Pancreas (tissue), 10 donors: ENCODE results near the gene FTO. TPM values are rescaled to one million over a fixed set of nuclear protein-coding genes. Genes with fewer than 3 reads are reported as not detected.

ENCODE experiments used
- ATAC-seq, 4 donors: fragments of 200-7000 bp; cut with Tn5 transposase; one replicate each; pipeline versions ENCODE4 v1.8.0 to v1.9.1; 2020; ENCODE audit warnings: mild to moderate bottlenecking in 4 of 4, moderate library complexity in 4 of 4
- DNase-seq, 6 donors: peaks; one replicate each; pipeline ENCODE4 v3.0.0-alpha.2; 2020
- FAIRE-seq: peaks from 2 replicates; lab custom pipeline; 2012; peaks lifted over from hg19 to GRCh38; lab: Jason Lieb, UNC
- H3K27ac ChIP-seq, 4 donors: fragments of 200-600 bp; sonication (generic); 1 replicate in 3 of 4; 2 replicates in 1 of 4; pipeline versions ENCODE4 v1.5.0 to v1.8.0; 2020
- H3K27me3 ChIP-seq, 4 donors: fragments of 200-600 bp; one replicate each; pipeline ENCODE4 v1.8.0; 2021
- H3K36me3 ChIP-seq, 3 donors: fragments of 200-600 bp; sonication (generic) in 1 of 3; one replicate each; pipeline versions ENCODE4 v1.5.0 to v1.8.0; 2020 to 2021
- H3K4me1 ChIP-seq, 3 donors: fragments of 200-600 bp; one replicate each; pipeline ENCODE4 v1.8.0; 2021
- H3K4me3 ChIP-seq, 4 donors: fragments of 200-600 bp; sonication (generic) in 2 of 4; one replicate each; pipeline versions ENCODE4 v1.5.0 to v1.8.0; 2020 to 2021
- H3K9me3 ChIP-seq, 4 donors: fragments of 200-600 bp; one replicate each; pipeline ENCODE4 v1.8.0; 2021
- WGBS, 2 donors: extraction: QIAGEN DNeasy Blood & Tissue Kit; methylation state at CpG; one replicate each; pipeline ENCODE4 v1.1.7; 2013; 5-methylcytosine and 5-hydroxymethylcytosine counted together
- intact Hi-C, 3 donors: fragments of 100-400 bp; cut with DNase I; formaldehyde crosslinking; loops; one replicate each; pipeline versions ENCODE4 v1.11.1 to v1.14.2; 2022
- polyA plus RNA-seq, 2 donors: library from polyadenylated mRNA; stranded (reverse); fragments of 200-250 nt; gene quantifications; one replicate each; pipeline ENCODE4 v1.2.3, GENCODE V29; 2013
- total RNA-seq, 6 donors: library from RNA; stranded (reverse); fragmentation: NEBNext Ultra II Directional in 4 of 6; extraction: Animal tissue kit (Norgen Biotek cat#: 25700) in 4 of 6; gene quantifications; one replicate each; pipeline versions ENCODE4 v1.2.1 to v1.2.4, GENCODE V29; 2021 to 2023
- TF ChIP-seq, protein P1 (sequence below), 4 donors: fragments of 200-600 bp; sonication (generic) in 3 of 4; IDR thresholded peaks; one replicate each; pipeline versions ENCODE4 v1.5.0 to v1.8.0; 2021; ENCODE audit warnings: antibody characterized with exemption in 4 of 4
- donor health status: healthy with polysubstance abuse.
- donor health status: DM: no; HTN: no; CAD: no; lungs with moderate emphysema.
- donor health status: DM: no; HTN: no; CAD: no.
- donor health status: control.
- donor health status: control.
- donor health status: Bipolar disorder and iron deficiency.
- donor health status: DM: yes; HTN: yes; CAD: no.
- donor health status: DM: no; HTN: no; CAD: no.
- donor health status: DM: no; HTN: no; CAD: no.
- donor health status: DM: yes; HTN: yes; CAD: no.

The FTO gene
- total and polyA plus RNA-seq, 8 donors = 7.6 to 45.0 (median 31.7) TPM

DNA sequence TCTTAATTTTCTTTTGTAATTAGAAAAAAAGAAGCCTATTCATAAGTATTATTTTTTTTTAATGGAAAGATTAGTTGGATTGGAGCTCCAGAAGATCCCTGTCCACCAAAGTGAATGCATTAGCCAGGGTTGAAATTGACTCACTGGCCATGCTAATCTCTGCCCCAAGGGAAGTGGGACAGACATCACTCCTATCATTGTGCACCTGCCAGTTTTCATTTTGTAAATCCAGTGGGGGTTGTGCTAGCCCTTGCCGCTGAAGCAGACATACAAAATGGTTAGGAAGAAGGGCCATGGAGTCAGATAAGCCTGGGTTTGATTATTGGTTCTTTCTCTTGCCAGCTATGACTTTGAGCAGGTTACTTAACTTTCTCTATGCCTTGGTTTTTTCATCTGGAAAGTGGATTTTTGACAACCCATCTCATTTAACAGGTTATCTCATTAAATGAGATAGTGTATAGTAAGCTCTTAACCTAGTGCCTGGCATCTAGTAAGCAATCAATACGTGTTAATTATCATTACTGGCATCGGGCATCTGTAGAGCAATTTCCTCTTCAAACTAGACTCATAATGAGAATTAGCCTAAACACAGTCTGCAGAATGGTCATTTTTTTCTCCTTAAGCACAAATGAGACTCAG lies 365.8 kb downstream of the FTO start:
- H3K27me3 ChIP-seq = no peaks in the 10 kb centered on the region
- FAIRE-seq (no peak), DNase-seq (no peak), ATAC-seq (no peak)
- no peak overlapping the region for H3K27ac ChIP-seq
- no peaks in the 10 kb centered on the region for H3K4me1 ChIP-seq
- H3K36me3 ChIP-seq = no peaks in the 10 kb centered on the region
- no peak overlapping the region for H3K4me3 ChIP-seq
- WGBS, 2 donors = 79 to 89% methylated on average over 3 of the region's 3 CpGs
- no peaks in the 10 kb centered on the region for H3K9me3 ChIP-seq
- TF ChIP-seq, protein P1, sequence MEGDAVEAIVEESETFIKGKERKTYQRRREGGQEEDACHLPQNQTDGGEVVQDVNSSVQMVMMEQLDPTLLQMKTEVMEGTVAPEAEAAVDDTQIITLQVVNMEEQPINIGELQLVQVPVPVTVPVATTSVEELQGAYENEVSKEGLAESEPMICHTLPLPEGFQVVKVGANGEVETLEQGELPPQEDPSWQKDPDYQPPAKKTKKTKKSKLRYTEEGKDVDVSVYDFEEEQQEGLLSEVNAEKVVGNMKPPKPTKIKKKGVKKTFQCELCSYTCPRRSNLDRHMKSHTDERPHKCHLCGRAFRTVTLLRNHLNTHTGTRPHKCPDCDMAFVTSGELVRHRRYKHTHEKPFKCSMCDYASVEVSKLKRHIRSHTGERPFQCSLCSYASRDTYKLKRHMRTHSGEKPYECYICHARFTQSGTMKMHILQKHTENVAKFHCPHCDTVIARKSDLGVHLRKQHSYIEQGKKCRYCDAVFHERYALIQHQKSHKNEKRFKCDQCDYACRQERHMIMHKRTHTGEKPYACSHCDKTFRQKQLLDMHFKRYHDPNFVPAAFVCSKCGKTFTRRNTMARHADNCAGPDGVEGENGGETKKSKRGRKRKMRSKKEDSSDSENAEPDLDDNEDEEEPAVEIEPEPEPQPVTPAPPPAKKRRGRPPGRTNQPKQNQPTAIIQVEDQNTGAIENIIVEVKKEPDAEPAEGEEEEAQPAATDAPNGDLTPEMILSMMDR (IDR thresholded peaks at IDR 0.05) = no peak
- intact Hi-C loops = no loop called here

DNA sequence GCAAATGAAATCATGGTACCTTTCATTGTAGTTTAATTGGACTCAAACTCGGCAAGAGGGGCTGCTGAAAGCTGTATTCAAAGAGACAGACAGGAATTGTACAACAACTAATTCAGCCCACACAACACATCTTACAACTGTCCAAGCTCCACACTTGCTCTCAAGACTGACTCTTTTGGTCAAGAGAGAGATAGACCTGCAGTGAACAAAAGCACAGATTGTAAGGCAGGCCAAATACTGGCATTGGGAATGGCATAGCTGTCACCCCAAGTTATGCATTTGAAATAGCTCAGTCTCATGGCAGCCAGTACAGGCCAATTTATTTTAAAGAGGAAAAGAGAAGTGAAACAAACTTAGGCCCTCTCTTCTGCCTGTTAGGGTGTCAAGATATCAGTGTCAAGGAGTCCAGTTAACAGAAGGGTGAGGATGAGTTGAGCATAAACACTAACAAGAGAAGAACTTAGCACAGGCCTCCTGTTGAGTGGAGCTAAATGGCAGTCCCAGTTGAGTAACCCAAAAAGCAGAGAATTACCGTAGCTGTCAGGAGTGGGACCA lies 366.9 kb downstream of the FTO start:
- FAIRE-seq = no peak
- Histone ChIP-seq H3K36me3 (no peaks in the 10 kb centered on the region), H3K9me3 (no peaks in the 10 kb centered on the region), H3K27me3 (no peaks in the 10 kb centered on the region), H3K4me1 (no peaks in the 10 kb centered on the region), H3K4me3 (no peak overlapping the region), H3K27ac (no peak overlapping the region)
- no peak for DNase-seq
- ATAC-seq = no peak
- WGBS, 2 donors = 97 to 98% methylated on average over 2 of the region's 2 CpGs
- TF ChIP-seq, protein P1 (IDR thresholded peaks at IDR 0.05) = no peak
- intact Hi-C loops = no loop called here

DNA sequence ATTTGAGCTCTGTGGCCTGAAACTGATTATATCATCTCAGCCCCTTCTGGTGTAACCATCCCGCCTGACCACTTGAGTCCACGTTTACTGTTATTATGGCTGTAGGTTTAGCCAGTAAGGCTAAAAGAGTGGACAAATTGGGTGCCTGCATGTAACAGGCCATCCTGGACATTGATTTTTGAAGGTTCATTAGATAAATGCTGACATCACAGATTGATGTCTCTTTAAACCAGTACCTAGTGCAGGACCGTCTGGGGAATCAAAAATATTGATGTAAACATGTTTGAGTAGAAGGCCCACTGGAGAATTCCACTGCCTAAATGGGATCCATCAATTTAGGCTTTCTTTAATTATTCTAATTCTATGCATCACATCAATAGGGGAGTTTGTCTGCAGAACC lies 367.6 kb downstream of the FTO start:
- TF ChIP-seq, protein P1 (IDR thresholded peaks at IDR 0.05) = no peak
- FAIRE-seq = no peak
- no peak for DNase-seq
- intact Hi-C loops = no loop called here
- no peaks in the 10 kb centered on the region for H3K36me3 ChIP-seq
- no peaks in the 10 kb centered on the region for H3K9me3 ChIP-seq
- H3K27ac ChIP-seq = no peak overlapping the region
- H3K4me1 ChIP-seq = no peaks in the 10 kb centered on the region
- H3K27me3 ChIP-seq = no peaks in the 10 kb centered on the region
- ATAC-seq = no peak
- WGBS, 2 donors = 91 to 93% methylated on average over 3 of the region's 3 CpGs
- H3K4me3 ChIP-seq = no peak overlapping the region

DNA sequence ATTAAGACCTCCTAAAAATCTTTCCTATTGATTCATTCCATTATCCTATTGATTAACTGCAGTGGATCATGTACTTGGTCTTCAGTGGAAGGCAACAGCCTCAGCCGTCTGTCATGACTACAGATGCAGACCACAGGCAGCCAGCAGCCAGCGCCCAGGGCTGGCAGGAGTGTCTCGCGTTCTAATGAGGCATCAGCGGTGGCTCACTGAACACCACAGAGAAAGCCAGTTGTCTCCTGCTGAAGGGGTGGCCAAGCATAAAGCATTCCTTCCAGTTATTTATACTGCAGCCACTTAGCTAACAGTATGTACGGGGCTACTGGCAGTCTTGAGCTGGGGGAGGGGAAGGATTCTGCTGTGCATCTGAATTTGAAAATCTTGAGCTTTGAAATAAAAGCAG lies 368.3 kb downstream of the FTO start:
- H3K27ac ChIP-seq = no peak overlapping the region
- H3K27me3 ChIP-seq = no peaks in the 10 kb centered on the region
- H3K9me3 ChIP-seq = no peaks in the 10 kb centered on the region
- no peaks in the 10 kb centered on the region for H3K36me3 ChIP-seq
- no peak for DNase-seq
- TF ChIP-seq, protein P1 (IDR thresholded peaks at IDR 0.05) = no peak
- 87 to 91% methylated on average over 6 of the region's 6 CpGs for WGBS, 2 donors
- ATAC-seq = no peak
- intact Hi-C loops = no loop called here
- no peak for FAIRE-seq
- H3K4me3 ChIP-seq = no peak overlapping the region
- no peaks in the 10 kb centered on the region for H3K4me1 ChIP-seq

DNA sequence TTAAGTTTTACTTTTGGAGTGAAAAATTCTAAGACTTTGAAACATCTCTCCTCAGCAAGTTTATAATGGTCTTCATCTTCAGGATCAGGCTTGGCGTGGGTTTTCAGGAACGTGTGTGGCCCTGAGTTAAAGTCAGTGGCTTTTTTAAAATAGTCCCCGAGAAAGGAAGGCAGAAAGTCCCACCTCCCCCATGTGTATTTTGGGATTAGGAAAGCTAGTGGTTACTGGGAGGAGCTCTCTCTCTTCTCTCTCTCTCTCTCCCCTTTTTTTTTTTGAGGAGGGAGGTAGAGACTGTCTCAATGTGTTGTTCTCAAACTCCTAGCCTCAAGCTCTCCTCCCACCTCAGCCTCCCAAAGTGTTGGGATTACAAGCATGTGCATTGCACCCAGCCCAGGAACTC lies 369.4 kb downstream of the FTO start:
- DNase-seq (no peak), ATAC-seq (no peak), FAIRE-seq (no peak)
- H3K4me3 ChIP-seq = no peak overlapping the region
- no peaks in the 10 kb centered on the region for H3K4me1 ChIP-seq
- H3K36me3 ChIP-seq = no peaks in the 10 kb centered on the region
- H3K27ac ChIP-seq = no peak overlapping the region
- H3K27me3 ChIP-seq = no peaks in the 10 kb centered on the region
- intact Hi-C loops = no loop called here
- WGBS, 2 donors = 79 to 82% methylated on average over 3 of the region's 3 CpGs
- no peaks in the 10 kb centered on the region for H3K9me3 ChIP-seq
- TF ChIP-seq, protein P1 (IDR thresholded peaks at IDR 0.05) = no peak
